Common myeloid progenitor, CD34-positive (primary cell): ENCODE data around the gene EDEM1.

Experiments used
- CTCF ChIA-PET: fragments of 350-600 bp; sonication (Branson Sonifier 250); formaldehyde crosslinking; loops from one replicate; lab custom pipeline; 2021; ENCODE audit warnings: antibody characterized with exemption; lab: Charles Lee
- POLR2A ChIA-PET: fragments of 350-600 bp; sonication (Branson Sonifier 250); formaldehyde crosslinking; loops from one replicate; lab custom pipeline; 2021; ENCODE audit warnings: antibody characterized with exemption; lab: Charles Lee
- DNase-seq, 3 donors: peaks; one replicate each; pipeline versions ENCODE4 v3.0.0 to v3.0.0-alpha.2; 2013
- H3K27ac ChIP-seq, 2 experiments: 1 replicate in 1 of 2; 2 replicates in 1 of 2; pipeline ENCODE4 v1.7.0; 2013; ENCODE audit warnings: inconsistent platforms in 2 of 2, low read length in 2 of 2, mild to moderate bottlenecking in 2 of 2, low read depth in 1 of 2, moderate library complexity in 1 of 2; ENCODE audit not compliant: severe bottlenecking in 2 of 2, insufficient read depth in 1 of 2, poor library complexity in 1 of 2
- H3K27me3 ChIP-seq, 5 experiments: replicated peaks in 2 of 5; 1 replicate in 3 of 5; 2 replicates in 2 of 5; pipeline versions ENCODE4 v1.6.1 to v1.7.0; 2013; ENCODE audit warnings: low read length in 4 of 5, mild to moderate bottlenecking in 2 of 5, moderate library complexity in 2 of 5, inconsistent platforms in 1 of 5; ENCODE audit not compliant: insufficient read depth in 5 of 5, control insufficient read depth in 4 of 5
- H3K36me3 ChIP-seq, 4 experiments: 1 replicate in 2 of 4; 2 replicates in 2 of 4; pipeline versions ENCODE4 v1.6.1 to v1.7.0; 2013; ENCODE audit warnings: low read length in 3 of 4, control low read depth in 1 of 4, mild to moderate bottlenecking in 1 of 4; ENCODE audit not compliant: control insufficient read depth in 4 of 4, insufficient read depth in 4 of 4
- H3K4me1 ChIP-seq, 4 experiments: 1 replicate in 3 of 4; 2 replicates in 1 of 4; pipeline versions ENCODE4 v1.6.1 to v1.7.1; 2013; ENCODE audit warnings: low read length in 3 of 4, mild to moderate bottlenecking in 3 of 4, control low read depth in 1 of 4, inconsistent platforms in 1 of 4, moderate library complexity in 1 of 4; ENCODE audit not compliant: control insufficient read depth in 4 of 4, insufficient read depth in 4 of 4; ENCODE audit errors: control extremely low read depth in 1 of 4
- H3K4me3 ChIP-seq, 7 experiments: 1 replicate in 4 of 7; 2 replicates in 3 of 7; pipeline versions ENCODE4 v1.5.1 to v1.7.0; 2013; ENCODE audit warnings: mild to moderate bottlenecking in 7 of 7, low read length in 6 of 7, moderate library complexity in 6 of 7, inconsistent platforms in 2 of 7, low read depth in 2 of 7, control low read depth in 1 of 7; ENCODE audit not compliant: insufficient read depth in 4 of 7, control insufficient read depth in 1 of 7; ENCODE audit errors: extremely low read depth in 1 of 7
- H3K9me3 ChIP-seq, 5 experiments: 1 replicate in 4 of 5; 2 replicates in 1 of 5; pipeline versions ENCODE4 v1.6.1 to v1.7.1; 2013; ENCODE audit warnings: low read length in 4 of 5, mild to moderate bottlenecking in 2 of 5, inconsistent platforms in 1 of 5, low read depth in 1 of 5, moderate library complexity in 1 of 5; ENCODE audit not compliant: control insufficient read depth in 4 of 5, insufficient read depth in 2 of 5; ENCODE audit errors: control extremely low read depth in 1 of 5
- WGBS: methylation state at CpG from one replicate; pipeline ENCODE4 v1.1.5; 2013; ENCODE audit not compliant: insufficient coverage; 5-methylcytosine and 5-hydroxymethylcytosine counted together

The EDEM1 gene

GRCh38 chr3:5250467-5251195, 63.1 kb downstream of the EDEM1 start:
- Histone ChIP-seq H3K36me3 (no peaks in the 10 kb centered on the region), H3K9me3 (no peaks in the 10 kb centered on the region), H3K4me1 (peaks cover 0 to 13% (median 5%) of the 10 kb centered on the region in 4 experiments), H3K27me3 (no peaks in the 10 kb centered on the region), H3K27ac (no peak overlapping the region), H3K4me3 (no peak overlapping the region)
- ChIA-PET POLR2A (no interaction called here), CTCF (interaction anchor here (1.6 kb wide), 1 partner anchor 23 kb away, joined by 3 read pairs; no protein-coding TSS in a partner anchor)
- WGBS = 100% methylated on average over 1 of the region's 9 CpGs
- no peak for DNase-seq

DNA sequence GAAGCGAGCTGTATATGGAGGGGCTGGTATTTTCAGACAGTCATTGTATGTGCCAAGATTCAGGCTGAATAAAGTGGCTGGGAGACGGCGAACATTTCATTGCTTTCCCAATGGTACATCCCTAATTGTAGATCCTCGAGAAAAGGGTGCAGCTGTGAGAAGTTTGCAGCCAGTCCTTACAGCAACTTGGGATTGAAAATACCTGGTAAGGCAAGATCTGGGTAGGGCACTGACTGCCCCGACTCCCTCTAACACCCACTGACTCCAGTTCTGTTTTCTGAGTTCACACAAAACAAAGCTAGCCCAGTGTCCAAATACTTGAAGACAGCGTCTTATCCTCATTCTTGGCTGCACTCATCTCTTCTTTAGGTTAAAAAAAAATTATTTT, 63.7 kb downstream of the EDEM1 start:
- Histone ChIP-seq H3K27ac (no peak overlapping the region), H3K4me1 (peaks cover 0 to 8% (median 1%) of the 10 kb centered on the region in 4 experiments), H3K27me3 (no peaks in the 10 kb centered on the region), H3K4me3 (no peak overlapping the region), H3K9me3 (no peaks in the 10 kb centered on the region), H3K36me3 (no peaks in the 10 kb centered on the region)
- 98% methylated on average over 4 of the region's 6 CpGs for WGBS
- no peak for DNase-seq
- POLR2A ChIA-PET = no interaction called here
- CTCF ChIA-PET = interaction anchor here (1.6 kb wide), 1 partner anchor 23 kb away, joined by 3 read pairs; no protein-coding TSS in a partner anchor

DNA sequence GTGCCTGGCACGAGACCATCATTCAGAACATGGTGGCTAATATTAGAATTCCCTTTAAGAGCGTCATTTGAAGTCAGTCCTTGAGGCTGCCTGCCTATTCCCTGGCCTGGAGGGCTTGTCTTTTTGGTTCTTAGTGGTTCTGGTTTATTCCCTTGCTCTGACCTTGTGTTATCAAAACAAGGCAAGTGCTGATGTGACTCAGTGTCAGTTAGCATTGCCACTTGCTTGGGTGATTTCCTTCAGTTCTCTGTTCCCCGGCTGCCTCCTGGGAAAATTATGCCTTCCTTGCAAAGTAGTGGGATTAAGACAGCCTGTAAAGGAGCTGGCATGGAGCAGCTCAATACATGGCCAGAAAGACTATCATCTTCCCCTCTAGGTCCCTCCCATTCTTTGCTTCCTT, 64.6 kb downstream of the EDEM1 start:
- no peak overlapping the region for H3K27ac ChIP-seq
- H3K4me3 ChIP-seq = no peak overlapping the region
- peaks cover 0 to 3% (median 0%) of the 10 kb centered on the region in 4 experiments for H3K4me1 ChIP-seq
- no peaks in the 10 kb centered on the region for H3K36me3 ChIP-seq
- H3K27me3 ChIP-seq = no peaks in the 10 kb centered on the region
- 100% methylated on average over 2 of the region's 3 CpGs for WGBS
- no peaks in the 10 kb centered on the region for H3K9me3 ChIP-seq
- ChIA-PET CTCF (interaction anchor here (1.6 kb wide), 1 partner anchor 24 kb away, joined by 3 read pairs; no protein-coding TSS in a partner anchor), POLR2A (no interaction called here)
- no peak for DNase-seq

DNA sequence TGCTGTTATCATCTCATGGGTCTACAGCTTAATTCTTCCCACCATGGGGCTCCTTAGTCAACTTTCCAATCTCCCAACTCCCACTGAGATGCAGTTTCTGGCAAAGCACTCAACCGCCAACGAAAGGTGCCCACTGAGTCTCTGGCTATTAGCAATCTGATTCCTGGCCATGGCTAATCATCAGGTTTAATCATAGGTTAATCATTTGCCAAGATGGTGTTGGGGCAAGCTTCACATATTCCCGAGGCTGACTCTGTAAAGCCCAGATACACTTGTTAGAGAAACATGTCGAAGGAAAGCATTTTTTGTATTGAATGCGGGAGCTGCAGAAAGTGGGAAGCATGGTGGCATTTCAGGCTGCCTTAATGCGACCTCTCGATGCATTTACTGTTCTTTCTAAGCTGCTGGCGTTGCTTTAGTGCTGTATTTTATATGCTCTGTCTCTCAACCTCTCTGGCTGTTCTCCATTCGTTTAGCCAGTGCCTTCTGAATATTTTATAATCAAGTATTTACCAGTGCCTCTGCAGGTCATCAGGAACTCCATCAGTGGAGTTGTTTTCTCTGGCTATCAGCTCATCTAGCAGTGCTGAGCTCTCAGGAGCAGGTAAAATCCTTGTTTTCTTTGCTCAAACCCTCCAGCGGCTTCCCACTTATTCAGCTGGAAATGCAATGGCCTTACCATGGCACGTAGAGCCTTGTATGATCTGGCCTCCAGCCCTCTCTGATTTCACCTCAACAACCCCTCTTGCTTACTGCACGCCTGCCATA, 67.0 kb downstream of the EDEM1 start:
- no peak overlapping the region for H3K27ac ChIP-seq
- POLR2A ChIA-PET = no interaction called here
- 96% methylated on average over 12 of the region's 12 CpGs for WGBS
- H3K9me3 ChIP-seq = no peaks in the 10 kb centered on the region
- CTCF ChIA-PET = no interaction called here
- no peak for DNase-seq
- H3K27me3 ChIP-seq = no peaks in the 10 kb centered on the region
- H3K4me3 ChIP-seq = no peak overlapping the region
- H3K4me1 ChIP-seq = no peaks in the 10 kb centered on the region
- H3K36me3 ChIP-seq = no peaks in the 10 kb centered on the region

DNA sequence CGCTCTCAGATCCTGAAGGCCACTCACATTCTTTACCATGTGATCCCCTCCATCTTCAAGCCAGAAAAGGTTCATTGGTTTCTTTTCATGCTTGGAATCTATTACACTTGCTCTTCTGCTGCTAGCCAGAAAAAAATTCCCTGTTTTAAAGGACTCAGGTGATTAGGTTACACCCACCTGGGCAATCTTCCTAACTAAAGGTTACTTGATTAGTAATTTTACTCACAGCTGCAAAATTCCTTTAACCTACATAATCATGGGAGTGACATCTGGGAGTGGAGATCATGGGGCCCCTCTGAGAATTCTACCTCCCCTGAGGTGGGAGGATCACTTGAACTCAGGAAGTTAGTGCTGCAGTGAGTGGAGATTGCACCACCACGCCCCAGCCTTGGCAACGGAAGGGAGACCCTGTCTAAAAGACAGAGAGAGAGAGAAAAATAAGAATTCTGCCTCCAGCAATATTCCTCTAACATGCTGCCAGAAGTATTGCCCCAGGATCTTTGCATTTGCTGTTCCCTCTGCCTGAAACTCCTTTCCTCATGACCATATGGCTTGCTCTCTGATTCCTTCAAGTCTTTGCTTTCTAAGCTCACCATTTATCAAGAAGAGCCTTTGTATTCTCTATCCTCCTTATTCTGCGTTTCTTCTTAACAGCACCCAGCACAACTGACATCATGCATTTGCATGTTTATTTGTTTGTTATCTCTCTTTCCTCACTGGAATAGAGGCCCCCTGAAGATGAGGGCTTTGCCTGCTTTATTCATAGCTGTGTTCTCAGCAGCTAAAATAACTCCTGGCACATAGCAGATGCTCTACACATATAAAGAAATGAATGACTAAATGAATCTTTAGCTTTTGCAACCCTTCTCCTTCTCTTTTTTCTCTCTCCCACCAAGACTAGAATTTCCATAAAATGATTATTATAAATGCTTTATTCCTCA, 68.2 kb downstream of the EDEM1 start:
- no peak for DNase-seq
- Histone ChIP-seq H3K27ac (no peak overlapping the region), H3K9me3 (no peaks in the 10 kb centered on the region), H3K4me1 (peaks cover 2 to 10% (median 3%) of the 10 kb centered on the region in 4 experiments), H3K36me3 (no peaks in the 10 kb centered on the region), H3K27me3 (no peaks in the 10 kb centered on the region), H3K4me3 (no peak overlapping the region)
- 88% methylated on average over 4 of the region's 4 CpGs for WGBS
- CTCF ChIA-PET = interaction anchor here (1.2 kb wide), 1 partner anchor 10 kb away, joined by 3 read pairs; no protein-coding TSS in a partner anchor
- POLR2A ChIA-PET = no interaction called here

- 93% methylated on average over 2 of the region's 3 CpGs for WGBS
- DNase-seq = no peak
- no peak overlapping the region for H3K4me3 ChIP-seq
- H3K27ac ChIP-seq = no peak overlapping the region
- no peaks in the 10 kb centered on the region for H3K9me3 ChIP-seq
- no peaks in the 10 kb centered on the region for H3K36me3 ChIP-seq
- H3K27me3 ChIP-seq = no peaks in the 10 kb centered on the region
- POLR2A ChIA-PET = interaction anchor here (0.8 kb wide), 1 partner anchor 1458 kb away, joined by 3 read pairs; no protein-coding TSS in a partner anchor
- CTCF ChIA-PET = no interaction called here
- H3K4me1 ChIP-seq = peaks cover 4 to 18% (median 10%) of the 10 kb centered on the region in 4 experiments
Measured at GRCh38 chr3:5258526-5258925, 71.0 kb downstream of the EDEM1 start.
